Endometrial microvascular endothelial cells (primary cell): ENCODE measurements around the gene CYB5RL. TPM values are rescaled to one million over a fixed set of nuclear protein-coding genes. Genes with fewer than 3 reads are reported as not detected.

Experiments
- total RNA-seq: library from RNA; depleted of rRNA; stranded (reverse); fragments of >200 nt; gene quantifications from one replicate; pipeline ENCODE4 v1.2.3, GENCODE V29; 2015; ENCODE audit errors: inconsistent ontology term

The CYB5RL gene
- total RNA-seq, 1 donor from 2014 or later: 7.3 TPM

Other genes with a start within 250 kb of the CYB5RL start
- not detected for gene LDLRAD1, start 181.8 kb downstream of the CYB5RL start, total RNA-seq
- 201 TPM for gene TMEM59, start 146.8 kb downstream of the CYB5RL start, total RNA-seq
- 4.5 TPM for gene TCEANC2, start 146.4 kb downstream of the CYB5RL start, total RNA-seq
- not detected for gene CDCP2, start 47.0 kb downstream of the CYB5RL start, total RNA-seq
- 169 TPM for gene MRPL37, start 137 bp upstream of the CYB5RL start, total RNA-seq
- 32.1 TPM for gene SSBP3, start 206.4 kb upstream of the CYB5RL start, total RNA-seq